Measurements from ENCODE around the gene NEUROD4.

NEUROD4 gene

GRCh38 chr12:54996205-54996604, 23.6 kb upstream of the NEUROD4 start:
- no peak overlapping the region for H3K27ac ChIP-seq (ENCODE audit: insufficient read depth, low read length, poor library complexity, severe bottlenecking)
- no peaks in the 10 kb centered on the region for H3K27me3 ChIP-seq (replicated peaks; ENCODE audit: control insufficient read depth, insufficient read depth, low read length, poor library complexity, severe bottlenecking)
- DNase-seq = no peak
- no peak overlapping the region for H3K4me3 ChIP-seq (ENCODE audit: insufficient read depth, low read depth, low read length, poor library complexity, severe bottlenecking)
- H3K36me3 ChIP-seq (ENCODE audit: control insufficient read depth, insufficient read depth, low read length) = no peaks in the 10 kb centered on the region
- H3K4me1 ChIP-seq (ENCODE audit: control insufficient read depth, insufficient read depth, low read length, poor library complexity, severe bottlenecking) = peaks cover 11% of the 10 kb centered on the region
- H3K9me3 ChIP-seq (ENCODE audit: control insufficient read depth, low read length) = no peaks in the 10 kb centered on the region

GRCh38 chr12:54997929-54998522, 21.7 kb upstream of the NEUROD4 start:
- no peaks in the 10 kb centered on the region for H3K27me3 ChIP-seq (replicated peaks; ENCODE audit: control insufficient read depth, insufficient read depth, low read length, poor library complexity, severe bottlenecking)
- H3K27ac ChIP-seq (ENCODE audit: insufficient read depth, low read length, poor library complexity, severe bottlenecking) = no peak overlapping the region
- H3K4me1 ChIP-seq (ENCODE audit: control insufficient read depth, insufficient read depth, low read length, poor library complexity, severe bottlenecking) = peaks cover 1% of the 10 kb centered on the region
- H3K36me3 ChIP-seq (ENCODE audit: control insufficient read depth, insufficient read depth, low read length) = no peaks in the 10 kb centered on the region
- no peak overlapping the region for H3K4me3 ChIP-seq (ENCODE audit: insufficient read depth, low read depth, low read length, poor library complexity, severe bottlenecking)
- DNase-seq = no peak
- no peaks in the 10 kb centered on the region for H3K9me3 ChIP-seq (ENCODE audit: control insufficient read depth, low read length)

GRCh38 chr12:54998958-54999510, 20.7 kb upstream of the NEUROD4 start:
- no peaks in the 10 kb centered on the region for H3K4me1 ChIP-seq (ENCODE audit: control insufficient read depth, insufficient read depth, low read length, poor library complexity, severe bottlenecking)
- no peak overlapping the region for H3K4me3 ChIP-seq (ENCODE audit: insufficient read depth, low read depth, low read length, poor library complexity, severe bottlenecking)
- DNase-seq = no peak
- no peaks in the 10 kb centered on the region for H3K9me3 ChIP-seq (ENCODE audit: control insufficient read depth, low read length)
- H3K27me3 ChIP-seq (replicated peaks; ENCODE audit: control insufficient read depth, insufficient read depth, low read length, poor library complexity, severe bottlenecking) = no peaks in the 10 kb centered on the region
- H3K36me3 ChIP-seq (ENCODE audit: control insufficient read depth, insufficient read depth, low read length) = no peaks in the 10 kb centered on the region
- no peak overlapping the region for H3K27ac ChIP-seq (ENCODE audit: insufficient read depth, low read length, poor library complexity, severe bottlenecking)

GRCh38 chr12:55001198-55001868, 18.4 kb upstream of the NEUROD4 start:
- no peaks in the 10 kb centered on the region for H3K4me1 ChIP-seq (ENCODE audit: control insufficient read depth, insufficient read depth, low read length, poor library complexity, severe bottlenecking)
- no peaks in the 10 kb centered on the region for H3K9me3 ChIP-seq (ENCODE audit: control insufficient read depth, low read length)
- DNase-seq = no peak
- H3K4me3 ChIP-seq (ENCODE audit: insufficient read depth, low read depth, low read length, poor library complexity, severe bottlenecking) = no peak overlapping the region
- H3K27ac ChIP-seq (ENCODE audit: insufficient read depth, low read length, poor library complexity, severe bottlenecking) = no peak overlapping the region
- no peaks in the 10 kb centered on the region for H3K27me3 ChIP-seq (replicated peaks; ENCODE audit: control insufficient read depth, insufficient read depth, low read length, poor library complexity, severe bottlenecking)
- no peaks in the 10 kb centered on the region for H3K36me3 ChIP-seq (ENCODE audit: control insufficient read depth, insufficient read depth, low read length)

DNA sequence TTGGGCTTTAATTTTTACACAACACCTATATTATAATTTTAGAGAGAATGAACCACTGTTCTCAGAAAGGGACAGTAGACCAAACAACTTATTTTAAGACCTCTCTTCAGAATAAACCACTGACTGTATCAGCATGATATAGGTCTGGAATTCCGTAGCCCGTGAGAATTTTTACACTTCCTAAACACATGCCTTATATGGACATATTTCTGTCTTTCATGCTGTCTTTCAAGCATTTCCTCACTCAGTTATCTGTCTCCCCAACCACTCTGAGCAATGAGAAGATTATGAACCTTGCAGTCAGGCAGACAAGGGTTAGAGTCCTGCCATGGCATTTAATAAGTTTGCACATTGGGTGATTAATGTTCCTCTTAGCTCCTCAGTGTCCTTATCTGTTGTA, 17.4 kb upstream of the NEUROD4 start:
- no peak for DNase-seq
- Histone ChIP-seq H3K27me3 (replicated peaks; ENCODE audit: control insufficient read depth, insufficient read depth, low read length, poor library complexity, severe bottlenecking) (no peaks in the 10 kb centered on the region), H3K27ac (ENCODE audit: insufficient read depth, low read length, poor library complexity, severe bottlenecking) (no peak overlapping the region), H3K4me3 (ENCODE audit: insufficient read depth, low read depth, low read length, poor library complexity, severe bottlenecking) (no peak overlapping the region), H3K36me3 (ENCODE audit: control insufficient read depth, insufficient read depth, low read length) (no peaks in the 10 kb centered on the region), H3K4me1 (ENCODE audit: control insufficient read depth, insufficient read depth, low read length, poor library complexity, severe bottlenecking) (no peaks in the 10 kb centered on the region), H3K9me3 (ENCODE audit: control insufficient read depth, low read length) (no peaks in the 10 kb centered on the region)

- no peaks in the 10 kb centered on the region for H3K9me3 ChIP-seq (ENCODE audit: control insufficient read depth, low read length)
- no peak overlapping the region for H3K4me3 ChIP-seq (ENCODE audit: insufficient read depth, low read depth, low read length, poor library complexity, severe bottlenecking)
- peaks cover 3% of the 10 kb centered on the region for H3K27me3 ChIP-seq (replicated peaks; ENCODE audit: control insufficient read depth, insufficient read depth, low read length, poor library complexity, severe bottlenecking)
- H3K27ac ChIP-seq (ENCODE audit: insufficient read depth, low read length, poor library complexity, severe bottlenecking) = no peak overlapping the region
- H3K4me1 ChIP-seq (ENCODE audit: control insufficient read depth, insufficient read depth, low read length, poor library complexity, severe bottlenecking) = no peaks in the 10 kb centered on the region
- H3K36me3 ChIP-seq (ENCODE audit: control insufficient read depth, insufficient read depth, low read length) = no peaks in the 10 kb centered on the region
- DNase-seq = no peak
Observed at GRCh38 chr12:55008944-55009585, 10.7 kb upstream of the NEUROD4 start.

DNA sequence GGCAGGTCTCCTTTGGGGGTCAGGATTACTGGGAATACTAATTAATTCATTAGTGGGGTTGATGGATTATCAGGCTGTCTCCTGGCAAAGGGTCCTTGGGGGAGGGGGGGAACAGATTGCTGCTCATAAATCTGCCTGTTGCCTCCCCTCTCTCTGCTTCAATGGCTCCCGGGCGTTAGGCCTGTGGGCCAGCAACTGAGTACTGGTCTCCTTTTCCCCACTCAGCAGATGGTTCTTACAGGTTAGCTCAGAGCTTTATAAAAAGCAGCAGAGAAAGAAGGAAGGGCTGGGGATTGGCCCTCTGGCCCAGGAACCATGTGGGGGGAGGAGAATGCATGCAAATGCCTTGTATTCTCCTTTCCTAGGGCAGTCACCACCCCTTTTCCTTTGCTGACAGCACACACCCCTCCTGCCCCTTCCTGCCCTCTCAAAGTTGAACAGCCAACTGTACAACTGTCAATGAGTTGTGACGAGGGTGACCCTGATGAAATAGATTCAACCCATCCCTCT, 2.3 kb upstream of the NEUROD4 start:
- Histone ChIP-seq H3K27me3 (replicated peaks; ENCODE audit: control insufficient read depth, insufficient read depth, low read length, poor library complexity, severe bottlenecking) (peaks cover 8% of the 10 kb centered on the region), H3K4me3 (ENCODE audit: insufficient read depth, low read depth, low read length, poor library complexity, severe bottlenecking) (no peak overlapping the region), H3K4me1 (ENCODE audit: control insufficient read depth, insufficient read depth, low read length, poor library complexity, severe bottlenecking) (no peaks in the 10 kb centered on the region), H3K27ac (ENCODE audit: insufficient read depth, low read length, poor library complexity, severe bottlenecking) (no peak overlapping the region), H3K9me3 (ENCODE audit: control insufficient read depth, low read length) (no peaks in the 10 kb centered on the region), H3K36me3 (ENCODE audit: control insufficient read depth, insufficient read depth, low read length) (no peaks in the 10 kb centered on the region)
- DNase-seq = no peak

GRCh38 chr12:55024575-55024974, 4.8 kb downstream of the NEUROD4 start:
- no peak for DNase-seq
- Histone ChIP-seq H3K9me3 (ENCODE audit: control insufficient read depth, low read length) (no peaks in the 10 kb centered on the region), H3K4me3 (ENCODE audit: insufficient read depth, low read depth, low read length, poor library complexity, severe bottlenecking) (no peak overlapping the region), H3K36me3 (ENCODE audit: control insufficient read depth, insufficient read depth, low read length) (no peaks in the 10 kb centered on the region), H3K27me3 (replicated peaks; ENCODE audit: control insufficient read depth, insufficient read depth, low read length, poor library complexity, severe bottlenecking) (peaks cover 8% of the 10 kb centered on the region), H3K27ac (ENCODE audit: insufficient read depth, low read length, poor library complexity, severe bottlenecking) (no peak overlapping the region), H3K4me1 (ENCODE audit: control insufficient read depth, insufficient read depth, low read length, poor library complexity, severe bottlenecking) (no peaks in the 10 kb centered on the region)

GRCh38 chr12:55025508-55025907, 5.7 kb downstream of the NEUROD4 start:
- DNase-seq = no peak
- Histone ChIP-seq H3K27ac (ENCODE audit: insufficient read depth, low read length, poor library complexity, severe bottlenecking) (no peak overlapping the region), H3K27me3 (replicated peaks; ENCODE audit: control insufficient read depth, insufficient read depth, low read length, poor library complexity, severe bottlenecking) (peaks cover 3% of the 10 kb centered on the region), H3K36me3 (ENCODE audit: control insufficient read depth, insufficient read depth, low read length) (no peaks in the 10 kb centered on the region), H3K9me3 (ENCODE audit: control insufficient read depth, low read length) (no peaks in the 10 kb centered on the region), H3K4me3 (ENCODE audit: insufficient read depth, low read depth, low read length, poor library complexity, severe bottlenecking) (no peak overlapping the region), H3K4me1 (ENCODE audit: control insufficient read depth, insufficient read depth, low read length, poor library complexity, severe bottlenecking) (no peaks in the 10 kb centered on the region)

DNA sequence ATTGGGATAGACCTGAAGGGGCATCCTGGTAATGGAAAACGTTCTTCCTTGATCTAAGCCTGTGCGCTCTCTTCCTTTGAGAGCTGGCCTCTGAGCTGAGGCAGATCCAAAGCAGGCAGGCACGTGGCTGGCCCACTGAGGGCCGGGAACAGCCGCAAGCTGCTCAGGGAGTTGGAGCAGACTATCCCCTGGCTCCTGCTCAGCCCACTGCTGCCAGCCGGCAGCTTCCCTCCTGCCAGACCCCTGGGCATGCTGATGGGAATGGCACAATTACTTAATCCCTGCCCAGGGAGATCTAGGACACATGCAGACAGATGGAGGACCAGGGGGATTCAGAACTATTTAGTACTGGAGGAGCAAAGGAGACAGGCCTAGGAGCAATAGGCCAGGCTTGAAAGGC, 14.4 kb downstream of the NEUROD4 start:
- no peaks in the 10 kb centered on the region for H3K9me3 ChIP-seq (ENCODE audit: control insufficient read depth, low read length)
- H3K4me1 ChIP-seq (ENCODE audit: control insufficient read depth, insufficient read depth, low read length, poor library complexity, severe bottlenecking) = peaks cover 5% of the 10 kb centered on the region

More for the DNA sequence above, 14.4 kb downstream of the NEUROD4 start:
- no peak overlapping the region for H3K27ac ChIP-seq (ENCODE audit: insufficient read depth, low read length, poor library complexity, severe bottlenecking)
- H3K27me3 ChIP-seq (replicated peaks; ENCODE audit: control insufficient read depth, insufficient read depth, low read length, poor library complexity, severe bottlenecking) = no peaks in the 10 kb centered on the region
- DNase-seq = no peak
- no peaks in the 10 kb centered on the region for H3K36me3 ChIP-seq (ENCODE audit: control insufficient read depth, insufficient read depth, low read length)
- no peak overlapping the region for H3K4me3 ChIP-seq (ENCODE audit: insufficient read depth, low read depth, low read length, poor library complexity, severe bottlenecking)
